Mesendoderm (in vitro differentiated cells): ENCODE results near the gene SGCE.

Experiments
- DNase-seq: peaks from one replicate; pipeline ENCODE4 v3.0.0; 2013
- H2AK5ac ChIP-seq: 2 replicates; pipeline ENCODE4 v1.6.1; 2013; ENCODE audit warnings: low read length, inconsistent platforms
- H2BK120ac ChIP-seq: 2 replicates; pipeline ENCODE4 v1.6.1; 2013; ENCODE audit warnings: low read depth, mild to moderate bottlenecking, low read length, moderate library complexity, mixed read lengths
- H2BK15ac ChIP-seq: replicated peaks from 2 replicates; pipeline ENCODE4 v1.6.1; 2013; ENCODE audit warnings: low read depth, mild to moderate bottlenecking, moderate library complexity
- H2BK5ac ChIP-seq: 2 replicates; pipeline ENCODE4 v1.6.1; 2013; ENCODE audit warnings: low read length, inconsistent platforms
- H3K18ac ChIP-seq: 2 replicates; pipeline ENCODE4 v1.6.1; 2013; ENCODE audit warnings: mild to moderate bottlenecking, low read length, mixed read lengths
- H3K23ac ChIP-seq: one replicate; pipeline ENCODE4 v1.6.1; 2013; ENCODE audit warnings: low read length
- H3K27ac ChIP-seq: 2 replicates; pipeline ENCODE4 v1.5.1; 2013; ENCODE audit warnings: low read depth, mild to moderate bottlenecking, inconsistent platforms, low read length, moderate library complexity
- H3K27me3 ChIP-seq: 2 replicates; pipeline ENCODE4 v1.6.1; 2013; ENCODE audit warnings: low read length, control low read depth, mild to moderate bottlenecking, inconsistent platforms; ENCODE audit not compliant: insufficient read depth, poor library complexity
- H3K36me3 ChIP-seq: 2 replicates; pipeline ENCODE4 v1.6.1; 2013; ENCODE audit warnings: low read length, inconsistent platforms; ENCODE audit not compliant: control insufficient read depth, insufficient read depth
- H3K4ac ChIP-seq: one replicate; pipeline ENCODE4 v1.6.1; 2013; ENCODE audit warnings: low read depth, mild to moderate bottlenecking, low read length, moderate library complexity
- H3K4me1 ChIP-seq: 2 replicates; pipeline ENCODE4 v1.6.1; 2013; ENCODE audit warnings: low read depth, low read length, inconsistent platforms; ENCODE audit not compliant: control insufficient read depth
- H3K4me2 ChIP-seq: 2 replicates; pipeline ENCODE4 v1.6.1; 2013; ENCODE audit warnings: low read length
- H3K4me3 ChIP-seq: 2 replicates; pipeline ENCODE4 v1.5.1; 2013; ENCODE audit warnings: mild to moderate bottlenecking, low read length
- H3K56ac ChIP-seq: one replicate; pipeline ENCODE4 v1.6.1; 2013; ENCODE audit warnings: low read length
- H3K79me1 ChIP-seq: 2 replicates; pipeline ENCODE4 v1.6.1; 2013; ENCODE audit warnings: low read length, inconsistent platforms
- H3K79me2 ChIP-seq: 2 replicates; pipeline ENCODE4 v1.6.1; 2013; ENCODE audit warnings: mild to moderate bottlenecking, low read length; ENCODE audit not compliant: control insufficient read depth, insufficient read depth
- H3K9ac ChIP-seq: 2 replicates; pipeline ENCODE4 v1.6.1; 2013; ENCODE audit warnings: low read length, inconsistent platforms
- H4K5ac ChIP-seq: one replicate; pipeline ENCODE4 v1.6.1; 2013; ENCODE audit warnings: low read length
- H4K8ac ChIP-seq: one replicate; pipeline ENCODE4 v1.6.1; 2013; ENCODE audit warnings: low read depth, mild to moderate bottlenecking, control low read depth, low read length, moderate library complexity
- WGBS: extraction: QIAGEN DNeasy Blood & Tissue Kit; methylation state at CpG from one replicate; pipeline ENCODE4 v1.1.7; 2013; ENCODE audit warnings: low lambda C conversion rate, missing lambda C conversion rate; ENCODE audit not compliant: insufficient coverage; ENCODE audit errors: extremely low coverage; 5-methylcytosine and 5-hydroxymethylcytosine counted together

SGCE gene

GRCh38 chr7:94649450-94649849 lies 6.5 kb downstream of the SGCE start:
- no CpG with 5 or more reads among the region's 4 CpGs for WGBS

GRCh38 chr7:94648731-94649130 lies 7.2 kb downstream of the SGCE start:
- peaks cover 1% of the 10 kb centered on the region for H3K4me1 ChIP-seq
- H2BK5ac ChIP-seq: no peak overlapping the region
- peak; percentile 15 for DNase-seq
- H3K79me2 ChIP-seq: no peaks in the 10 kb centered on the region
- H3K18ac ChIP-seq: no peak overlapping the region
- H3K9ac ChIP-seq: no peak overlapping the region
- no peak overlapping the region for H3K23ac ChIP-seq
- no peak overlapping the region for H3K4me2 ChIP-seq
- H4K8ac ChIP-seq: no peak overlapping the region
- H2BK15ac ChIP-seq: no peak overlapping the region
- WGBS: no CpG with 5 or more reads among the region's 5 CpGs
- H3K4ac ChIP-seq: no peak overlapping the region
- H3K27ac ChIP-seq: no peak overlapping the region
- no peak overlapping the region for H2AK5ac ChIP-seq
- H2BK120ac ChIP-seq: no peak overlapping the region
- H4K5ac ChIP-seq: no peak overlapping the region
- no peaks in the 10 kb centered on the region for H3K36me3 ChIP-seq
- no peak overlapping the region for H3K4me3 ChIP-seq
- H3K27me3 ChIP-seq: no peaks in the 10 kb centered on the region
- H3K79me1 ChIP-seq: peaks cover 2% of the 10 kb centered on the region
- no peak overlapping the region for H3K56ac ChIP-seq

More at GRCh38 chr7:94649450-94649849, 6.5 kb downstream of the SGCE start:
- no peaks in the 10 kb centered on the region for H3K36me3 ChIP-seq
- H3K79me2 ChIP-seq: no peaks in the 10 kb centered on the region
- DNase-seq: no peak
- H3K79me1 ChIP-seq: peaks cover 2% of the 10 kb centered on the region
- H2BK120ac ChIP-seq: peak overlapping the region; percentile 73
- H4K8ac ChIP-seq: no peak overlapping the region
- peaks cover 1% of the 10 kb centered on the region for H3K4me1 ChIP-seq
- H2BK15ac ChIP-seq: no peak overlapping the region
- no peak overlapping the region for H3K9ac ChIP-seq
- no peak overlapping the region for H3K27ac ChIP-seq
- no peak overlapping the region for H3K4ac ChIP-seq
- H3K4me2 ChIP-seq: no peak overlapping the region
- H4K5ac ChIP-seq: no peak overlapping the region
- no peak overlapping the region for H3K4me3 ChIP-seq
- H3K56ac ChIP-seq: peak overlapping the region; percentile 11
- H3K27me3 ChIP-seq: no peaks in the 10 kb centered on the region
- H3K18ac ChIP-seq: no peak overlapping the region
- H3K23ac ChIP-seq: no peak overlapping the region
- no peak overlapping the region for H2BK5ac ChIP-seq
- H2AK5ac ChIP-seq: no peak overlapping the region

GRCh38 chr7:94647295-94647694 lies 8.6 kb downstream of the SGCE start:
- Histone ChIP-seq H2BK120ac (no peak overlapping the region), H2AK5ac (no peak overlapping the region), H3K56ac (no peak overlapping the region), H3K4me3 (no peak overlapping the region), H2BK5ac (no peak overlapping the region), H2BK15ac (no peak overlapping the region), H4K8ac (no peak overlapping the region), H3K23ac (no peak overlapping the region), H3K79me2 (no peaks in the 10 kb centered on the region), H3K4me2 (no peak overlapping the region), H4K5ac (no peak overlapping the region), H3K4me1 (peaks cover 1% of the 10 kb centered on the region), H3K27me3 (no peaks in the 10 kb centered on the region), H3K27ac (no peak overlapping the region), H3K79me1 (peaks cover 2% of the 10 kb centered on the region), H3K9ac (no peak overlapping the region), H3K4ac (no peak overlapping the region), H3K36me3 (no peaks in the 10 kb centered on the region), H3K18ac (no peak overlapping the region)
- WGBS: no CpG with 5 or more reads among the region's 3 CpGs
- no peak for DNase-seq

GRCh38 chr7:94643771-94644545 lies 12.0 kb downstream of the SGCE start:
- Histone ChIP-seq H4K8ac (no peak overlapping the region), H3K4me3 (no peak overlapping the region), H3K27ac (no peak overlapping the region), H3K79me1 (no peaks in the 10 kb centered on the region), H3K23ac (no peak overlapping the region), H4K5ac (no peak overlapping the region), H3K27me3 (no peaks in the 10 kb centered on the region), H3K56ac (no peak overlapping the region), H3K18ac (no peak overlapping the region), H2BK5ac (no peak overlapping the region), H3K4ac (no peak overlapping the region), H2BK120ac (no peak overlapping the region), H2BK15ac (no peak overlapping the region), H3K9ac (no peak overlapping the region), H3K79me2 (no peaks in the 10 kb centered on the region), H3K4me1 (peaks cover 4% of the 10 kb centered on the region), H2AK5ac (no peak overlapping the region), H3K4me2 (no peak overlapping the region), H3K36me3 (no peaks in the 10 kb centered on the region)
- DNase-seq: no peak
- WGBS: no CpG with 5 or more reads among the region's 3 CpGs

GRCh38 chr7:94642838-94643653 lies 12.9 kb downstream of the SGCE start:
- H3K4me2 ChIP-seq: no peak overlapping the region
- no peak overlapping the region for H2BK5ac ChIP-seq
- no peak overlapping the region for H3K23ac ChIP-seq
- H2BK15ac ChIP-seq: no peak overlapping the region
- H3K4me3 ChIP-seq: no peak overlapping the region
- no peaks in the 10 kb centered on the region for H3K36me3 ChIP-seq
- H3K56ac ChIP-seq: no peak overlapping the region
- H3K79me2 ChIP-seq: no peaks in the 10 kb centered on the region
- H3K79me1 ChIP-seq: no peaks in the 10 kb centered on the region
- H3K27ac ChIP-seq: no peak overlapping the region
- no peak for DNase-seq
- no peaks in the 10 kb centered on the region for H3K27me3 ChIP-seq
- no peak overlapping the region for H3K4ac ChIP-seq
- WGBS: no CpG with 5 or more reads among the region's 2 CpGs
- H2BK120ac ChIP-seq: no peak overlapping the region
- H3K9ac ChIP-seq: no peak overlapping the region
- peaks cover 2% of the 10 kb centered on the region for H3K4me1 ChIP-seq
- no peak overlapping the region for H3K18ac ChIP-seq
- no peak overlapping the region for H4K8ac ChIP-seq
- H2AK5ac ChIP-seq: no peak overlapping the region
- no peak overlapping the region for H4K5ac ChIP-seq
